ENCODE measurements around the gene FGFRL1.
"Not testable (repeated sequence)": the region's sequence is repeated elsewhere in the genome, so short reads cannot be mapped to it uniquely, and the experiment has no call there.

The FGFRL1 gene

DNA sequence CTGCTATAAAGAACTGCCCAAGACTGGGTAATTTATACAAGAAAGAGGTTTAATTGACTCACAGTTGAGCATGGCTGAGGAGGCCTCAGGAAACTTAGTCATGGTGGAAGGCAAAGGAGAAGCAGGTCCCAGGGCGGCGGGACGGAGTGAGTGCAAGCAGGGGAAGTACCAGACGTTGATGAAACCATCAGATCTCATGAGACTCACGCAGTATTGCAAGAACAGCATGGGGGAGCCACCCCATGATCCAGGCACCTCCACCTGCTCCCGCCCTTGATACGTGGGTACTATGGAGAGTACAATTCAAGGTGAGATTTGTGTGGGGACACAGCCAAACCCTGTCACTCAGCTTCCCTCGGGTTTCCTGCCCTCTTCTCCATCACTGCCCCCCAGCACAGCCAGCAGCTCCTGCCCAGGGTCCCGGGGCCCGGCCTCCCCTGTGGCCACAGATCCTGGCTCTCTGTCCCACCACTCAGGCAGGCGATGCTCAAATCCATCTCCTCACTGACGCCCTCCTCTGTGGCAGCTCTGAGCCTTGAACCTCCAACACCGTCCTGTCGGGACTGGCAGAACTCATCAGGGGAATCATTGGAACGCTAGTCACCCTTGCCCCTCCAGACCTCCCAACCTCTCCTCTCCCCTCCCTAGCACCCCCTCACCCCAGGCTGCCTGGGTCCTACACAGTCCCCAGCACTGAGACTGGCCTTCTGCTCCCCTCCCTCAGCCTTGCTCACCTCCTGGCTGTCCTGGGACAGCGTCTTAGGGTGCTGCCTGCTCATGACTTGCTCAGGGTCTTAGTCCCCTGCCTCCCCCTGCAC is 37.6 kb downstream of the FGFRL1 start:
- in situ Hi-C loops (cut with MboI; ENCODE audit: low sequenced_read_pairs): no loop called here

DNA sequence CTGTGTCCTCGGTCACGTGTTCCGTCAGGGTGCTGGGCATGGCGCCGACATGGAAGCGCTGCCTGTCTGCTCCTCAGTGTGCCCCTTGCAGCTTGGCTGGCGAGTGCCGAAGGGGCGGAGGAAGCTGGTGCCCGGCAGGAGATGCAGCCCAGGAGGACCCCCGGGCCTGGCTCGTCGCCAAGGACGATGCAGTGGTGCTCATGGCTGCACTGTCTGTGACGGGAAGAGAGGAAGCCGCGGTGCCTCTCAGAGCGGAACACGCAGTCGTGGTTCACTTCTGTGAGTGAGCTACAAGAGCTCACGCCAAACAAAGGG is 38.1 kb downstream of the FGFRL1 start:
- in situ Hi-C loops (cut with MboI; ENCODE audit: low sequenced_read_pairs): no loop called here

DNA sequence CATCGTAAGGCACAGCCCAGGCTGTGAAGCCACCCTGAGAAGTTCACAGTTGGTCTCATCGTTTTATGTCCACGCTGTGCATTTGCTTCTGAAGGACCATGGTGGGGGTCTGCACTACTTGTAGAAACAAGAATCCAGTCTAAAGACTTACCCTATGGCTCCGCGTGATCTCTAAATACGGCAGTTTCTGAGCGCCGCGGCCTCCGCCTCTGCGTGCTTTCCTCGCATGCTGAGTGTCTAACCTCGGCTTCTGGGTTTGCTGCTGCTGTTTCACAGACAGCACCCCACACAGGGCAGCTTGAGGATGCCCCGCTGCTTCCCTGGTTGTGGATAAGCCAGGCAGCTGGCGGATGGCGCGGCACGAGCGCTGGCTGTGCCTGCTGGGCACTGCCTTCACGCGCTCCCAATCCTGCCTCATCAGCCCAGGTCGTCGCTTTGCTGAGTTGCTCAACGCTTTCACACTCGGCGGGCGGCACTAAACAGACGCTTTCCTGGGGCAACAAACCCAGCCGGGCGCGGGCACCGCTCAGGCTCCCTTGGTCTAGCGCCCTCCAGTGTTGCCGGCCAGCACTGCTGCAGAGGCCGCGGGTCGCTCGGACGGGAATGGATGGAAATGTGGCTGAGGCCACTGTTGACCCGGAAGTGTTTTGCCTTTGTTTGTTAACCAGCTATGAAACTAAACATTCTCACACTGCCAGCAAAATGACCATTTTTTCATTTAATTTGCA is 39.2 kb downstream of the FGFRL1 start:
- in situ Hi-C loops (cut with MboI; ENCODE audit: low sequenced_read_pairs): no loop called here

DNA sequence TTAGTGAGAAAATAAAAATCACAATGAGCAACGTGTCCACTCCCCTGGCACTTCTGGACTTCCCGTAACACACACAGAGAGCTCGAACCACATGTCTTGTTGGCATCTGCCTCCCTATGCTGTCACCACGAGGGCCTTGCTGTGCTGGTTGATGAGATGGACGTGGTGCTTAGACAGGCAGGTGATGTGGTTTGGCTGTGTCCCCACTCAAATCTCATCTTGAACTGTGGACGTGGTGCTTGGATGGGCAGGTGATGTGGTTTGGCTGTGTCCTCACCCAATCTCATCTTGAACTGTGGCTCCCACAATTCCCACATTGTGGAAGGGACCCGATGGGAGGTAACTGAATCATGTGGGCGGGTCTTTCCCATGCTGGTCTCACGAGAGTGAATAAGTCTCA is 40.0 kb downstream of the FGFRL1 start:
- in situ Hi-C loops (cut with MboI; ENCODE audit: low sequenced_read_pairs): no loop called here

DNA sequence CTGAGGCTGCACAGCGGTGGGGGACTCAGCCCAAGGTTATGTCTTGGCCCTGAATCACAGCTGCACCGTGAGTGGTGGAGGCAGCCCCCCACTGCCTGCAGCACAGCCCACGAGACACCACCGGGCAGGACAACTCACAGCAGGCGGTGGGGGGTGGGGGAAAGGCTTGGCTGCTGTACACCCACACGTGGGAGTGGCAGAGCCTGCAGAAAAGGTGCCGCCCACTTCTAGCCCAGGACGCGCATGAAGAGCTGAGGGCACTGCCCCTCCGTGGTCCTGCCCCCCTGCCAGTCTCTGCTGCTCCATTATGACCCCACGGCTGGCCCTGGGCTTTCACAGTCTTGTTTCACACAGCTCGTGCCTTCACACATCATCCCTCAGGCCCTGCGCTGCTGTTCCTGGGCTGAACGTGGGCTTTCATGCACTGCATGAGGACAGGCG is 40.8 kb downstream of the FGFRL1 start:
- in situ Hi-C loops (cut with MboI; ENCODE audit: low sequenced_read_pairs): no loop called here

DNA sequence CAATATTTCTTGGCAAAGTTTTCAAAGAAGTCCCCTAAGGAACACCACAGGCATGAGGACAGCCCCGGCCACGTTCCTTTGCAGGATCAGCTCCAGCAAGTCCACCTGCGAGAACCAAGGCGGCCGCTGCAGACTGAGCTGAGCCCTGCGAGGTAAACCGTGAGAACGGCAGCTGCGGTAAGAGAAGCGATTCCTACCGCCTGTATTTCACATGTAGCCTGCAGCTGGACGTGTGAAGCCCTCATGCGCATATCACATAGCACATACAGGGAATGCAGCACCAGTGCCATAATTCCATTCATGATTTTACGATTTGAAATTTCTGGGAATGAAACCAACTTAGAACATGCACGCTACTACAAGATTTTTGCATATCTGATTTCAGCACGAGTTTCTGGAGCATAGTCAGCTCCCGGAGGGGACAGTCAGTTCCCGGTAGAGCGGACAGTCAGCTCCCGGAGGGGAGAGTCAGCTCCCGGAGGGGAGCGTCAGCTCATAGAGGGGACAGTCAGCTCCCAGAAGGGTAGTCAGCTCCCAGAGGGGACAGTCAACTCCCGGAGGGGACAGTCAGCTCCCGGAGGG is 41.7 kb downstream of the FGFRL1 start:
- in situ Hi-C loops (cut with MboI; ENCODE audit: low sequenced_read_pairs): no loop called here

DNA sequence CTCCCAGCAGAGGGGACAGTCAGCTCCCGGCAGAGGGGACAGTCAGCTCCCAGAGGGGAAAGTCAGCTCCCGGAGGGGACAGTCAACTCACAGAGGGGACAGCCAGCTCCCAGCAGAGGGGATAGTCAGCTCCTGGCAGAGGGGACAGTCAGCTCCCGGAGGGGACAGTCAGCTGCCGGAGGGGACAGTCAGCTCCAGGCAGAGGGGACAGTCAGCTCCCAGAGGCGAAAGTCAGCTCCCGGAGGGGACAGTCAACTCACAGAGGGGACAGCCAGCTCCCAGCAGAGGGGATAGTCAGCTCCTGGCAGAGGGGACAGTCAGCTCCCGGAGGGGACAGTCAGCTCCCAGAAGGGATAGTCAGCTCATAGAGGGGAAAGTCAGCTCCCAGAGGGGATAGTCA is 42.5 kb downstream of the FGFRL1 start:
- in situ Hi-C loops (cut with MboI; ENCODE audit: low sequenced_read_pairs): not testable (repeated sequence)

DNA sequence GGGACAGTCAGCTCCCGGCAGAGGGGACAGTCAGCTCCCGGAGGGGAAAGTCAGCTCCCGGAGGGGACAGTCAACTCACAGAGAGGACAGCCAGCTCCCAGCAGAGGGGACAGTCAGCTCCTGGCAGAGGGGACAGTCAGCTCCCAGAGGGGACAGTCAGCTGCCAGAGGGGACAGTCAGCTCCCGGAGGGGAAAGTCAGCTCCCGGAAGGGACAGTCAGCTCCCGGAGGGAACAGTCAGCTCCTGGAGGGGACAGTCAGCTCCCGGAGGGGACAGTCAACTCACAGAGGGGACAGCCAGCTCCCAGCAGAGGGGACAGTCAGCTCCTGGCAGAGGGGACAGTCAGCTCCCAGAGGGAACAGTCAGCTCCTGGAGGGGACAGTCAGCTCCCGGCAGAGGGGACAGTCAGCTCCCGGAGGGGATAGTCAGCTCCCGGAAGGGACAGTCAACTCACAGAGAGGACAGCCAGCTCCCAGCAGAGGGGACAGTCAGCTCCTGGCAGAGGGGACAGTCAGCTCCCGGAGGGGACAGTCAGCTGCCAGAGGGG is 43.3 kb downstream of the FGFRL1 start:
- in situ Hi-C loops (cut with MboI; ENCODE audit: low sequenced_read_pairs): not testable (repeated sequence)

DNA sequence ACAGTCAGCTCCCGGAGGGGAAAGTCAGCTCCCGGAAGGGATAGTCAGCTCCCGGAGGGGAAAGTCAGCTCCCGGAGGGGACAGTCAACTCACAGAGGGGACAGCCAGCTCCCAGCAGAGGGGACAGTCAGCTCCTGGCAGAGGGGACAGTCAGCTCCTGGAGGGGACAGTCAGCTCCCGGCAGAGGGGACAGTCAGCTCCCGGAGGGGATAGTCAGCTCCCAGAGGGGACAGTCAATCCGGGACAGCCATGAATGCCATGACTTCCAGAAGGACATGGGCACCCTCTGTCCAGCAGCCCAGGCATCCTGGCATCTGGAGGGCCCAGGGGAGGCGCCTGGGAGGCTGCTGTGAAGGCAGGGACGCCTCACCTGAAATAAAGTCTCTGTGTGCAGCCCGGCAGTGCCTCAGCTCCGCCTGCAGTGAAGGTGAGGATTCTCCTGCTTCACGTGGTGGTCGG is 43.8 kb downstream of the FGFRL1 start:
- in situ Hi-C loops (cut with MboI; ENCODE audit: low sequenced_read_pairs): not testable (repeated sequence)

DNA sequence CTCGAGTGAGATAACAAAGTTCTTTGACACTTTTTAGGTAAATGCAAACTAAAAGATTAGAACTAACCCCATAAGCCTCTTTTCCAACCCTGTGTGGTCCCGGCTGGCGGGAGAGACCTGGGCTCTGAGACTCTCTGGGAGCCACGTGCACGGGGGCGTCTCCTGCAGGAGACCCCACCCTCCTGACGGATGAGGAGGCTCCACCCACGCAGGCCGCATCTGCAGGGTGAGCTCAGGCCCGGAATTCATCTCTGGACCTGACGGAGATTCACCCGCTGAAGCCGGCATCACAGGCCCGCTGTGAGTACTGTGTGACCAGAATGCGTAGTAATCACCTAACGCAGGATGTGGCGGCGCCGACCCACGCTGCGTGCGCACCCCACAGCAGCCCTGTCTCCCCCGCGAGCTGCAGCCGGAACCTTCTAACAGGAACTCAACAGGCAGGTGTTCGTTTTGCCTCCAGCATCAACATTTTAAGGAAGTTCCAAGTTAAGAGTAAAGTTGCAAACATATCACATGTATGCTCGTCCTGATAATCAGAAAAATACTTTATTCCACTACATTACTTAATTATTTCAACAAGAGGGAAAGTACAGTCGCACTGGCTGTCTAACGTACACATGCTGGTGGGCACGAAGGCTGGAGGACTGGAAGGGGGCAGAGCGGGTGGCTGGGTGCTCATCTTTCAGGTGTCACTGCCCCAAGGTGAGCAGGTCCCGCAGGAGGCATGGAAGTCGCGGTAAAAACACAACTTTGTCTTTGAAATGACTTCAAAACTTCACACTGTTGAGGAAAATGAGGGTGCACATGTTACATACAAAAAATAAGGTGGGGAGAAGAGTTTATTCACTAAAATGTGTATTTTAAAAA is 44.5 kb downstream of the FGFRL1 start:
- in situ Hi-C loops (cut with MboI; ENCODE audit: low sequenced_read_pairs): no loop called here

DNA sequence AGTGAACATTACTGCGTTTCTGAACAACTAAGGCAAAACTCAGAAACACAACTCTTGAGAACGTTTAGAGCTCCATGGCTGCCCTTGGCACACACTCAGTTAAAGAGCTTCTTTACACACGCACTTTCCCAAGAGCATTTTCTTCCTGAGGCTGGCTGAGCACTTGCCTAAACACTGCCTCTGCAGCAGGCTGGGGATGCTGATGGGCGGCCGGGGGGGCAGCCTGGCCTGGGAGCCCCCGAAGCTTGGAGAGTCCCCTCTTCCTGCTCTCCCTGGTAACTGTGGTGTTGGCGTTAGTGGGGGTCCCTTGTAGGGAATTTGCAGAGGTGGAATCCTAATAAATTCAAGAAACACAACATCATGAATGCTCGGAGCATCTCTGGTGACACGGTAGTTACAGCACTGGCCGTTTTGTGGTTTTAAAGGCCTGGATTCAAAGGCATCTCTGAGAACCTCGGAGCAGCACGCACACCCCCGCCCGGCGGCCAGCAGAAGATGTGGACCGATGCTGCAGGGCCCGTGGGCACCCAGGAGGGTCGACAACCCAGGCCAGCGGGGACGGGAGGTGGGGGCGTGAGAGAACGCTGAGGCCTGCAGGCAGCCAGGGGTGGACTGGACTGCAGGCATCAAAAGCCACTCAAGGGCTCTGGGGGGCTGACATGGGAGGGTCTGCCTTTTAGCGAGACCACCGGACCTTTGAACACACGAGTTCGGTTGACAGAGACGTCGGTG is 45.4 kb downstream of the FGFRL1 start:
- in situ Hi-C loops (cut with MboI; ENCODE audit: low sequenced_read_pairs): no loop called here

DNA sequence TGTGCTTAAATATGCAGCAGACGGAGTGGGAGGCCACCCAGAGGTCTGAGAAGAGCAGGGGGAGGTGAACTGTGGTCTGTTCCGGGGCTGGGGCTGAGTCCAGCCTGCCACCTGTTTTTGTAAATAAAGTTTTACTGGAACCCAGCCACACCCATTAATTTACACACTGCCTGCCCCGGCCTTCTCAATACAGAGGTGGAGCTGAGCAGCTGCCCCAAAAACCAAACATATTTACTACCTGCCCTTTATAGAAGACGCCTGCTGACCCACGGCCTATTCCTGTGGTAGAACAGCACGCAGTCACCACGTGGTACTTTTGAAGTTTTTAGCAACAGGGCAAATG is 45.9 kb downstream of the FGFRL1 start:
- in situ Hi-C loops (cut with MboI; ENCODE audit: low sequenced_read_pairs): no loop called here

DNA sequence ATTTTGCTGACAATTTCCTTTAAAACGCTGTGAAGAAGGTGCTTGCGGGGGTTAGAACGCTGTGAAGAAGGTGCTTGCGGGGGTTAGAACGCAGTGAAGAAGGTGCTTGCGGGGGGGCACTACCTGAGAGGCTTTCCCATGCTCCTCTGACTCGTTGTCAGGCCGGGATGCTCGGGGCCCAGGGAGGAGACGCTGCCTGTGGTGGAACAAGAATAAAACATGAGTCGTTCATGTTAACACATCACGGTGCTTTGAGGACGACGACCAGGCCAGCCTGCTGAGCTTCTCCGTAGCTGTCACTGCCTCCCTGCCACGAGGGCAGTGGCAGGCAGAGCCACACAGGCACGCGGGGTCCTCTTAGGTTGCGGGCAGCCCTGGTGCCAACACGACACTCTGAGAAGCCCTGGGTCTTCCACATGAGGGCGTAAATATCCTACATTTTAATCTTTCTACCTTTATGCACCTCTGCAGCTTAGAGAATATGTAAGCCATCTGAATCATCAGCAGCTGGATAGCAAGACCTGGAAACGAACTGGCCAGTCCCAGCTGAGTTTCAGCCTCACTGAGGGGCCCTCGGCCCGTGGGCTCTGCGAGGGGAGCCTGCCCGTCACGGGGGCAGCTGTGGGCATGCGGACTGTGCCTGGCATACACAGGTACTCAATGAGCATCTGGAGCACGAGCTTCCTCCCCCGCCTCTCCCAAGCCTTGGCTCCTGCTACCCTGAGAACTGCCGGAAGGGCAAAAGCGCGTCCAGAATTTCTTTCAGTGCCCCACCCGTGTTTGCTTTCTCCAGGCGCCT is 47.0 kb downstream of the FGFRL1 start:
- in situ Hi-C loops (cut with MboI; ENCODE audit: low sequenced_read_pairs): no loop called here

DNA sequence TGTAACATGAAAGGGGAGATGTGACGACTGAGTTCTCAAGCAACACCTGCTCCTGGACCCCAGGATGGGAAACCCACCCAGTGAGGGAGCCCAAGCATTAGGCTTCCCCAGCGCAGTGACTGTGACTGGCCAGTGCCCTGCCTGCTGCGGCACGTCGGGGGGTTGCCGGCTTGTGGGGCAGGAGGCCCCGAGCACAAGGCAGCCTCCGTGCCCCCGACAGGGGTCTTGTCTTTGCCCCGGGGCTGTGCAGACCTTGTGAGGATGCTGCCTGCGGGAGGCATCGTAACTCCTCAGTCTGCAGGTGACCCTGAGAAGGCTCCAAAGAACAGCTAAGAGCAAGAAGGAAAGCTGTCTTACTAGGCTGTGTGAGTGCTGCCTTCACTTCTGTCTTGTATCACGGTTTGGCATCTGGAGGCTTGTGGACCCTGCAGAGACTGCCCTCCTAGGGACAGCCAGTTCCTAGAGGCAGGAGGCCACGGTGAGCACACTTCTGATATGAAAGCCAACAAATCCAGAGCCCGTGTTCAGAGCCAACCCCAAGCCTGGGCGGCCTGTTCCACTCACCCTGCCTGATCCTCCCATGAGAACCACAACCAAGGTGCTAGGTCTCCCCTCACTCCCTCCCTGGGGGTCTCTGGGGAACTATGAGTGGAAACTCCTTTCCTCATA is 47.7 kb downstream of the FGFRL1 start:
- in situ Hi-C loops (cut with MboI; ENCODE audit: low sequenced_read_pairs): no loop called here

DNA sequence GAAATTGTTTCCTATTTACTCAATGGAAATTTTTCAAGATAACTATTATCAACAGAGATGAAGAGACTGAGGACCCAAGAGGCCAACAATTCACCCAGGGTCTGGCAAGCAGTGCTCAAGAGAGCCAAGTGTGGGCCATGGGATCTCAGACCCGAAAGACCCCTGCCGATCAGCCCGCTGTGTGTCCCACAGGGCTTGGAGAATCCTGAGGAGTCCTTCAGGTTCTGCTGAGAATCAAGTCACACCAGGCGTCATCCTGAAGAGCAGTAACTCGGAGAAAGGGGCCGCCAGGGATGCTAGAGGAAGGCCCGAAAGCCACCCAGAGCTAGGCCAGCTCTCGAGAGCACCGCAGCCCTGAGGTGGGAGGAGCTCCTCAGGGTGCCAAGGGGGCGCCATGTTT is 48.7 kb downstream of the FGFRL1 start:
- in situ Hi-C loops (cut with MboI; ENCODE audit: low sequenced_read_pairs): no loop called here

DNA sequence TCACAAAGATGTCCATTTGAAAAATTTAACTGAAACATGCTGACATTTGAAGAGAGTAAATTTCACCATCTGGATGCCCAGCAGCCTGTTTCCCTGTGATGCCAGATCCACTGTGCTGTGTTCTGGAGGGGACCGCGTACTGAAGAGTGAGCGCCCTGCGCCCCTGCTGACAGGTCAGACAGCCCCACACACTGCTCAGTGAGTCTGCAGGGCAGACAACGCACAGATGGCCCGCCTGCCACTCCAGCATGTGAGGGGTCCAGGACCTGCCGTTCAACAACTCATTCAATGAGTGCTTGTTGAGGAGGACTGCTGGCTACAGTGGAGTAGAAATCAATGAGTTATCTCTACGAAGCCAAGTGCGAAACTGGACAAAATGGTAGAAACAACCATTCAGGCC is 49.2 kb downstream of the FGFRL1 start:
- in situ Hi-C loops (cut with MboI; ENCODE audit: low sequenced_read_pairs): no loop called here

DNA sequence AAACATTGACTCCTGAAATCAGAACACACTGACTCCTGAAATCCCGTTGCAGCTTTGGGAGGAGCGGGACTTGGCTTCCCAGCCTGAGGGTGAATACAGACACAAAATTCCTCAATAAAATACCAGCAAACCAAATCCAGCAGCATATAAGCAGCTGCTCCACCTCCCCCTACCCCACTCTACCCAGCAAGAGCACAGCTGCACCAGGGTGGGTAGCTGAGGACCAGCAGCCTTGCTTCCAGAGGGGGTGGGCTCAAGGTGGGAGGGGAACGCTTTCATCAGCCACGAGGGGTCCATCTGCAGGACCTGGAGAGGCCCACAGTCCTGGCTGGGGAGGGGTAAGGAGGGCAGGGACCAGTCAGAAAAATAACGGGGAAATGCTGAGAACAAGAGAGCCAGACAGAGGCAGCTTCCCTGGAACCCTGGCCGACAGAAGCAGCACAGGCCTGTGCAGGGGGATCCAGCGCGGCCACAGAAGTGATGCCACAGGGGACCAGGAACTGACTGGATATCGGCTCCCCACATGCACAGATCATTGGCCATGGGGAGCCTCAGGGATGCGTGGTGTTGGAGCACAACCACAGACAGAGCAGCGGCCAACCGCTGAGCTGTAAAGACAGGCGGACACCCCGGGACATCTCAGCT is 49.8 kb downstream of the FGFRL1 start:
- in situ Hi-C loops (cut with MboI; ENCODE audit: low sequenced_read_pairs): no loop called here

DNA sequence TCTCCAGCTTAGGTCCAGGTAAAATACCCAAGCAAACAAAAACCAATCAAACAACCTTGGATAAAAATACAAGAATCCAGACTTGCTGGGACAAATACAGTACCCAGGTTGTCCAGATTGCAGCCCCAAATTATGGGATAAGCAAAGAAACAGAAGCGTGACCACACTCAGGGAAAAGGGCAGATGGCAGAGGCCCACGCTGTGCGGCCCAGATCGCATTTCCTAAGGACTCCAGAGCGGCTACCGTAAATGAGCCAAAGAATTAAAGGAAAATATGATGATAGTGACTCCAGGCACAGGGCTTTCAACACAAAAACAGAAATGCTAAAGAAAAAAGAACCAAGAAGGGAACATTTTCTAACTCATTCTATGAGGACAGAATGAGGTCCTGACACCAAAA is 50.3 kb downstream of the FGFRL1 start:
- in situ Hi-C loops (cut with MboI; ENCODE audit: low sequenced_read_pairs): no loop called here

Measured in HL-60/S4 treated with retinoic acid at 250 ng/mL for 4 days and 3 days (cell line).